Measurements from ENCODE around the gene UBR3.

DNA sequence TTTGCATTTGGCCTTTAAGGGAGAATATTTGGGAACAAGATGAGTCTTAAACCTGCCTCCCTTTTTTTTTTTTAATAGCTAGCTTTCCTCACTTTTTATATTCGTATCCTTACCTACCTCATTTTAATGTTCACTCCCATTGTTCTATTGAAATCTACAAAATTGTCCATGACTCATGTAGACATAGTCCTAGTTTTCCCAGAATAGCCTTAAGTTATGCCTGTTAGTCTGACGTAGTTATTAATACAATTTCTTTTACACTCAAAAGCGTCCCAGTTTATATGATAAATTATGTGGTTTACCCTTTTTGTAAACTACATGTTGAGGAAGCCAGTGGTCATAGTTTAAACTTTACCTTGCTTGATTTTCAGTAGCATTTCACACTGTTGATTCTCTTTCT is 73.4 kb downstream of the UBR3 start:
- TF ChIP-seq EP300 (IDR thresholded peaks at IDR 0.05), result no peak
- TF ChIP-seq, protein P1, sequence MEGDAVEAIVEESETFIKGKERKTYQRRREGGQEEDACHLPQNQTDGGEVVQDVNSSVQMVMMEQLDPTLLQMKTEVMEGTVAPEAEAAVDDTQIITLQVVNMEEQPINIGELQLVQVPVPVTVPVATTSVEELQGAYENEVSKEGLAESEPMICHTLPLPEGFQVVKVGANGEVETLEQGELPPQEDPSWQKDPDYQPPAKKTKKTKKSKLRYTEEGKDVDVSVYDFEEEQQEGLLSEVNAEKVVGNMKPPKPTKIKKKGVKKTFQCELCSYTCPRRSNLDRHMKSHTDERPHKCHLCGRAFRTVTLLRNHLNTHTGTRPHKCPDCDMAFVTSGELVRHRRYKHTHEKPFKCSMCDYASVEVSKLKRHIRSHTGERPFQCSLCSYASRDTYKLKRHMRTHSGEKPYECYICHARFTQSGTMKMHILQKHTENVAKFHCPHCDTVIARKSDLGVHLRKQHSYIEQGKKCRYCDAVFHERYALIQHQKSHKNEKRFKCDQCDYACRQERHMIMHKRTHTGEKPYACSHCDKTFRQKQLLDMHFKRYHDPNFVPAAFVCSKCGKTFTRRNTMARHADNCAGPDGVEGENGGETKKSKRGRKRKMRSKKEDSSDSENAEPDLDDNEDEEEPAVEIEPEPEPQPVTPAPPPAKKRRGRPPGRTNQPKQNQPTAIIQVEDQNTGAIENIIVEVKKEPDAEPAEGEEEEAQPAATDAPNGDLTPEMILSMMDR (IDR thresholded peaks at IDR 0.05), result no peak
- TF ChIP-seq POLR2A (IDR thresholded peaks at IDR 0.05), result no peak
